ENCODE measurements around the gene SLFN12L.

GRCh38 chr17:35498448-35499178 is 38.9 kb downstream of the SLFN12L start:
- TF ChIP-seq CTCF (IDR thresholded peaks at IDR 0.05) (no peak), TAF1 (IDR thresholded peaks at IDR 0.05; ENCODE audit: borderline replicate concordance, low read depth, low read length) (no peak), GABPA (IDR thresholded peaks at IDR 0.05; ENCODE audit: low read depth) (no peak), EP300 (IDR thresholded peaks at IDR 0.05; ENCODE audit: borderline replicate concordance in 1 of 2, low read depth in 1 of 2, low read length in 1 of 2) (no peak), YY1 (IDR thresholded peaks at IDR 0.05; ENCODE audit: low read depth) (no peak), POLR2AphosphoS5 (IDR thresholded peaks at IDR 0.05; ENCODE audit: low read depth, low read length) (no peak), ZBTB33 (IDR thresholded peaks at IDR 0.05; ENCODE audit: borderline replicate concordance, low read depth) (no peak), RAD21 (IDR thresholded peaks at IDR 0.05; ENCODE audit: low read length) (no peak), MXI1 (IDR thresholded peaks at IDR 0.05; ENCODE audit: low read depth, low read length) (no peak), FOXJ3 (CRISPR knock-in tag; IDR thresholded peaks at IDR 0.05) (no peak), SIN3A (IDR thresholded peaks at IDR 0.05; ENCODE audit: borderline replicate concordance, low read depth, low read length) (no peak)
